ENCODE data around the gene RBM12.

Gene RBM12

DNA sequence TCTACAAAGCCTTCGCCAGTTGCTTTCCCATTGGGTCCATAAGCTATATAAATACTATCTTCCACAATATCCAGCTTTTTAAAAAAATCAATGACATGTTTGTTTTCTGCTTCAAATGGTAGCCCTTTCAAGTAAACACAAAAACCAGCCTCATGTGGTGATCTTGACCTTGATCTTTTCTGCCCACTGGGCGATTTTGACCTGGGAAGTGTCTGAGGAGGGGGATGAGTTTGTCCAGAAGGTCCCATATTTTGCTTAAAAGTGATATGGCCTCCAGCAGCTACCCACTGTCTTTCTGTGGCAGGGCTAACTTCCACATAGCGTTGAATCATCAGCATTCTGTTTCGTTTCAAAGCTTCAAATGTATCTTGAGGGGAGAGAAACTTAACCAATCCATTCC, 10.8 kb downstream of the RBM12 start:
- no peak for DNase-seq (ENCODE audit: low spot score)

GRCh38 chr20:35653430-35653734, 11.3 kb downstream of the RBM12 start:
- DNase-seq (ENCODE audit: low spot score) = no peak

DNA sequence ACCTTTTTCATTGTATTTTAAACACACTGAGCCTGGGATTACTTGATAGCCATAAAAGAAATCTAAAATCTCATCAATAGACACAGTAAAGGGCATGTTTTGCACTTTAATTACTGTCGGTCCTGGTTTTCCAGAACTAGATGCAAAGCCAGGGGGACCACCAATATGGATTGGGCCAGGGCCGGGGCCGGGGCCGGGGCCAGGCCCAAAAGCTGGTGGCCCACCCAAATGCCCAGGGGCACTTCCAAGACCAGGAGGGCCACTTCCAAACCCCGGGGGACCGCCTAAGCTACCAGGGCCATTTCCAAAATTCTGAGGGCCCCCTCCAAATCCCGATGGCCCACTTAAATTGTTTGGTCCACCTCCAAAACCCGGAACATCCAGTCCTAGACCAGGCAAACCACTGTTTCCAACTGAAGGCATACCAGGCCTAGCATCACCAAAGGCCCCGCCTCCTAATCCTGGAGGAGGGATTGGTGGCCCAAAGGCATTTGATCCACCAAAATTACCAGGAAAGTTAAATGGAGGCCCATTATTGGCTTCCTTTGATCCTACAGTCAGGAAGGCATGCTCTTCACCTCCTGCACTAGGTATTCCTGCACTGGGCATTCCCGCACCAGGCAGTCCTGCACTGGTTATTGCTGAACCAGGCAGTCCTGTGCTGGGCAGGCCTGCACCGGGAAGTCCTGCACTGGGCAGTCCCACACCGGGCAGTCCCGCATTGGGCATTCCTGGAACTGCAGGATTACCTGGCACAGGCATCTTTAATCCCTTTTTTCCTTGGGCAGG, 11.9 kb downstream of the RBM12 start:
- no peak for DNase-seq (ENCODE audit: low spot score)

- DNase-seq (ENCODE audit: low spot score) = no peak
These were observed 12.7 kb downstream of the RBM12 start for GRCh38 chr20:35651958-35652357.

- no peak for DNase-seq (ENCODE audit: low spot score)
These were observed 14.1 kb downstream of the RBM12 start for GRCh38 chr20:35650632-35651031.

GRCh38 chr20:35648836-35649235, 15.9 kb downstream of the RBM12 start:
- DNase-seq (ENCODE audit: low spot score) = no peak

DNA sequence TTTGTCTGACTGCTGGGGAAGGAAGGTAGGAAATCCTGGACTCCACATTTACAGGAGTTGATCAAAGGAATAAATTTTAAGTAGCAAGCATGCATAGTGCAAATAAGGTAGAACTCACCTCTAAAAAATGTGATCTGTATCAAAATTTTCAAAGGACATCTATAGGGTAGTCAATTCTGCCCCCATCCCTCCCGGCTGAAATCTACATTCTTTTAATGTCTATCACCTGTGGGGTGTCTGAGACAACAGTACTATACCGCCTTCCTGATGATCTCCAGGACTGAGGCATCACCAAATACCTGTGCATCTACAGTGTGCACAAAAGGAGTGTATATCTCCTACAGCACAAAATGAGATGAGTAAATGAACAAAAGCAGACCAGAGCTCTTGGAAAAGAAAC, 19.9 kb downstream of the RBM12 start:
- no peak for DNase-seq (ENCODE audit: low spot score)

DNA sequence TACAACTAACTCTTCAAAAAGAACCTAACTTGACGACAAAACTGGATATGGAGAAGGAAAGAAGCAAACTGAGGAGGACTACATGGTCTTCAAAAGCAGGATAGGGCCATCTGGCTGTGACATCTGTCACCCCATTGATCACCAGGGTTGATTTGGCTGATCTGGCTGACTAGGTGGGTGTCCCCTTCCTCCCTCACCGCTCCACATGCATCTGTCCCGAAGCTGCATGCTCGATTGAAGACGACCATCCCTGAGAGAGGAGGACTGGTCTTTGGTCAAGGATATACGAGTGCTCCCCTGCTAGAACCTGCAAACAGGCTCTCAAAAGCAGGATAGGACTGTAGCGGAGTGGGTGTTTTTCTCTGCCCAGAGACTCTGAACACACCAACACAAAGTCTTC, 21.7 kb downstream of the RBM12 start:
- DNase-seq (ENCODE audit: low spot score) = no peak

GRCh38 chr20:35641743-35642142, 23.0 kb downstream of the RBM12 start:
- DNase-seq (ENCODE audit: low spot score) = no peak

DNA sequence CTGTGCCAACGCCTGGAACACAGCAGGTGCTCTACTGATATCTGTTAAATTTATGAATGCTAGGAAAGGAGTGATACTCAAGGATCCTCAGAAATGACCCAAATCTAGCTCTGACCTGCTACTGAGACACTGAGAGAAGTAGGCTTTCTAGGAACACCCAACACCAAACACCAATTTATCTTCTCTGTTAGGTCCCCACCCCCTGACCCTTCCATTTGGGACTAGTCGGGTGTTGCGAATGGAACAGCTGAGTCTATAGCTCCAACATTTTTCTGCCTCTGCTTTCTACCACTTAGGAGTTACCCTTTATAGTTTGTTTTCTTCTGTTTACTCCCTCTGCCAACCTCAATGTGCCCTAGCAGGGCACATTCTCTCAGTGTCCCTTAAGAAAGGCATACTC, 24.0 kb downstream of the RBM12 start:
- no peak for DNase-seq (ENCODE audit: low spot score)

GRCh38 chr20:35638751-35639150, 25.9 kb downstream of the RBM12 start:
- DNase-seq (ENCODE audit: low spot score) = no peak

DNA sequence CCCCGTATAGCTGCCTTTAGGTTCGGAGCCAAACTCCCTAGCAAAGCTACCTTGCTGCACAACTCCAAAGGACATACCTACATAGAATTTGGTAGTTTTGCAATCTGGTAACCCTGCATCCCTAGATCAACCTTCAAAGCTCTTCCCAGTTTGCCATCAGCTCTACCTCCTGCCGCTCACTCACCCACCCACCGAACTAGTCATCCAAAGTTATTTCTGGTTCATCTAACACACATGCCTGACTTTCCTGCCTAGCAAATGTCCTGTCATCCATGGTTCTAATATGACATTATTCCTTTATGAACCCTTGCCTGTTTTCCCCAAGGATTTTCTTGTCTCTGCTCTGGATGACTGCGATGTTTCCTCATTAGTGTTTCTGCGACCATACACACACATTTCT, 27.4 kb downstream of the RBM12 start:
- DNase-seq (ENCODE audit: low spot score) = no peak

- DNase-seq (ENCODE audit: low spot score) = no peak
These were observed 28.6 kb downstream of the RBM12 start for GRCh38 chr20:35636095-35636494.

- no peak for DNase-seq (ENCODE audit: low spot score)
These were observed 29.0 kb downstream of the RBM12 start for GRCh38 chr20:35635652-35636051.

DNA sequence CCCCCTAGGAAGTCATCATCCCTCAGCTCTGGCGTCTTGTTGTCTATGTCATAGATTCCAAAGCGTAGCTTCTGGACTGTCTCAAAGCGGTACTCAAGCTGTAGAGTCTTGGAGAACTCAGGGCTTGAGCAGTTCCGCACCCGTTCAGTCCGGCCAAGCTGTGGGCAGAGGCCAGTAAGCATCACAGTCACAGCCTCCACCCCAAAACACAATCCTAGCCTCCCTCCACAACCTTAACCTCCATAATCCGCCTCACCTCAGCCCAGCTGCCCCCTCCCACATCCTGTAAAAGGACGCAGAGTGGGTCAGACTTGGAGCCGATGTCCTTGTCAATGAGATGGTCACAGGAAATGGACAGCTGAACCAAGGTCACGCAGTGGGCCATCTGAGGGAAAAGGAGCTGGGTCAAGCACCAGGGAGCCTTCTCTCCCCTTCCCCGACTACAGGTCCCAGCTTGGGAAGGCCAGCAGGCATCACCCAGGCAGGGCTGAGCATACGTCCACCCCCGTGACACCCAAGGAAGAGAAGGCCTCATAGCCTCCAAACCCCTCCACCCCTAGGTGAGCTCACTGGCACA, 32.1 kb downstream of the RBM12 start:
- DNase-seq (ENCODE audit: low spot score) = no peak

- DNase-seq (ENCODE audit: low spot score) = no peak
These were observed 34.1 kb downstream of the RBM12 start for GRCh38 chr20:35630636-35631035.

DNA sequence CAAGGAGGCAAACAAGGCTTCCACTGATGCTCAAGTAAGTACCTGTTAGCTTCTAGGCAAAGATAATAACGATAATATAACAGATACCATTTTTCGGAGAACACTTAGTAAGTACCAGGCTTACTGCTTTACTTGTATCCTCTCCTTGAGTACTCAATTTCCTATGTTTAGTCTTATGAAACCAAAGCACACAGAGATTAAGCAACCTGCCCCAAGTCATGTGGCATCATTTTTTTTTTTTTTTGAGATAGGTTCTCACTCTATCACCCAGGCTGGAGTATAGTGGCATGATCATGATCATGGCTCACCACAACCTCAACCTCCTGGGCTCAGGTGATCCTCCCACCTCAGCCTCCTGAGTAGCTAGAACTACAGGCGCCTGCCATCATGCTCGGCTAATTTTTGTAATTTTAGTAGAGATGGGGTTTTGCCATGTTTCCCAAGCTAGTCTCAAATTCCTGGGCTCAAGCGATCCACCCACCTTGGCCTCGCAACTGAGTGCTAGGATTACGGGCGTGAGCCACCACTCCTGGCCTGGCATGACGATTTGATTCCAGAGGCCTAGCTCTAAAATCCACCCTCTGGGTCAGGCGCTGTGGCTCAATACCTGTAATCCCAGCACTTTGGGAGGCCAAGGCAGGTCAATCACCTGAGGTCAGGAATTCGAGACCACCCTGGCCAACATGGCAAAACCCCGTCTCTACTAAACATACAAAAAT, 35.1 kb downstream of the RBM12 start:
- no peak for DNase-seq (ENCODE audit: low spot score)

GRCh38 chr20:35627121-35627520, 37.6 kb downstream of the RBM12 start:
- DNase-seq (ENCODE audit: low spot score) = no peak

- no peak for DNase-seq (ENCODE audit: low spot score)
These were observed 38.2 kb downstream of the RBM12 start for GRCh38 chr20:35626386-35627001.

- no peak for DNase-seq (ENCODE audit: low spot score)
These were observed 38.9 kb downstream of the RBM12 start for GRCh38 chr20:35625584-35626385.

DNA sequence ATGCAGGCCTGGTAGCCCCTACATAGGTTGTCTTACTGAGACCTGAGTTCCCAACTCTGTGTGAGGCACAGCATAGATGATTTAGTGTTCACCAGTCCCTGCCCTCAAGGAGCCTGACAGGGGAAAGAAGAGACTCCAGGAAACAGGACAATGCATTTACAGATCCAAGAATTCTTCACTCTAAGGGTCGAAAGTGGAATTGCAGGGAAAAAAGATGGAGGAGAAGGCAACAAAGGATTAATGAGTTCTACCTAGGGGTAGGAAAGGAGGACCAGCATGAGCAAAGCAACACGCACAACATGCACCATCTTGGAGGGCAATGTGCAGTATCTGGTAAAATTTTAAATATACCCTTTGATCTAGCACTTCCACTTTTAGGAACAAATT, 43.1 kb downstream of the RBM12 start:
- no peak for DNase-seq (ENCODE audit: low spot score)

DNA sequence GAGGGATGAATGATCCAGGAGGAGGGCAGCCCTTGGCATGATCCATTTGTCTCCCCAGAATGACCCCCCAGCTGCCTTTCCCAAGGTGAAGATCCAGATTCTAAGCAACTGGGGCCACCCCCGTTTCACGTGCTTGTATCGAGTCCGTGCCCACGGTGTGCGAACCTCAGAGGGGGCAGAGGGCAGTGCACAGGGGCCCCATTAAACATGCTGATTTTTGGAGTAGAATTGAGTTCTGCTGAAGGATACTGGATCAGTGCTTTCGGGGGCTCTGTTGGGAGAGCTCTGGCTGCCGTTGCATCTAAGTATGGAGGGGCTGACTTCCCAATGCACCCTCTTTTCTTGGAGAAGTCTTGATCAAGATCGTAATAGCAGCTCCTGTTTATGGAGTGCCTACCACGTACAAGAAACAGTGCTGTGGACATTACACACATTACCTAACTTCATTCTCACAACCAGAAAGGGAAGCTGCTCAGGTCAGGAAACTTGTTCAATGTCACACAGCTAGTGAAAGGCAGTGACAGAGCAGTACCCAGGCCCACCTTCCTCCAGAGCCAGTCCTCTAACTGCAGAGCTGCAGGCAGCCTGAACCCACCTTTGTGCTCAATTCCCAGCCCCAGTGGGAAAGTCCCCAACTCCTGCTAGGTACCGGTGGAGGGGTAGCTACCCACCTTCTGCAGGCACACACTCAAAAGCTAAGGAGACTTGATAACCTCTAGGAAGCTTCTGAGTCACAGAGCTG, 43.7 kb downstream of the RBM12 start:
- no peak for DNase-seq (ENCODE audit: low spot score)

All from iPS-NIHi11 (cell line).